K562 (cell line): ENCODE measurements around the gene STARD13. TPM values are rescaled to one million over a fixed set of nuclear protein-coding genes. Genes with fewer than 3 reads are reported as not detected.

Experiments
- ATAC-seq: fragments of 200-7000 bp; cut with Tn5 transposase; 3 replicates; pipeline ENCODE4 v1.9.1; 2020; ENCODE audit warnings: moderate library complexity
- BruUV-seq: library from RNA; stranded (reverse); fragments of 400-500 nt; replicated peaks from 2 replicates; lab custom pipeline; 2021; lab: Mats Ljungman, UMichigan
- CTCF ChIA-PET: fragments of 300-600 bp; formaldehyde crosslinking; extraction: SDS; loops from one replicate; lab custom pipeline; 2021; ENCODE audit warnings: low intra/inter-chr PET ratio; lab: Yijun Ruan, JAX
- POLR2A ChIA-PET: fragments of 300-600, 350-650 bp; sonication (Branson Sonifier 250); formaldehyde crosslinking; extraction: SDS; loops from one replicate; lab custom pipeline; 2021; ENCODE audit warnings: antibody characterized with exemption, inconsistent platforms; lab: Yijun Ruan, JAX
- DNase-seq, 4 experiments: peaks; one replicate each; pipeline versions ENCODE4 v3.0.0 to v3.0.0-alpha.2; 2011 to 2018; ENCODE audit warnings: low spot score in 3 of 4, mixed read lengths in 3 of 4; ENCODE audit errors: extremely low read depth in 1 of 4
- FAIRE-seq: peaks from 2 replicates; lab custom pipeline; 2011; peaks lifted over from hg19 to GRCh38; lab: Jason Lieb, UNC
- H2AFZ ChIP-seq: 2 replicates; pipeline ENCODE4 v1.6.0; 2011; ENCODE audit warnings: low read depth, low read length, control low read depth, inconsistent platforms
- H3K27ac ChIP-seq: fragments of 200-600 bp; 3 replicates; pipeline ENCODE4 v1.8.0; 2011; ENCODE audit warnings: low read depth, mild to moderate bottlenecking, control low read depth, inconsistent platforms, low read length, moderate library complexity, mixed read lengths; ENCODE audit errors: extremely low read depth
- H3K27me3 ChIP-seq, 2 experiments: fragments of 300-600 bp in 1 of 2; 2 replicates in 1 of 2; 3 replicates in 1 of 2; pipeline versions ENCODE4 v1.6.0 to v1.8.0; 2011; ENCODE audit warnings: inconsistent platforms in 2 of 2, low read length in 2 of 2, mild to moderate bottlenecking in 1 of 2, mixed read lengths in 1 of 2, moderate library complexity in 1 of 2; ENCODE audit not compliant: control insufficient read depth in 2 of 2, insufficient read depth in 2 of 2
- H3K36me3 ChIP-seq: fragments of 300-600 bp; 3 replicates; pipeline ENCODE4 v1.8.0; 2011; ENCODE audit warnings: mild to moderate bottlenecking, low read length, inconsistent platforms; ENCODE audit not compliant: control insufficient read depth, insufficient read depth
- H3K4me1 ChIP-seq, 2 experiments: fragments of 200-600 bp in 1 of 2; replicated peaks in 1 of 2; 2 replicates in 1 of 2; 3 replicates in 1 of 2; pipeline versions ENCODE4 v1.5.1 to v1.8.0; 2011; ENCODE audit warnings: inconsistent platforms in 2 of 2, low read length in 2 of 2, mild to moderate bottlenecking in 1 of 2, mixed read lengths in 1 of 2, moderate library complexity in 1 of 2; ENCODE audit not compliant: control insufficient read depth in 2 of 2, insufficient read depth in 2 of 2
- H3K4me2 ChIP-seq: 2 replicates; pipeline ENCODE4 v1.6.1; 2011; ENCODE audit warnings: low read length, control low read depth, inconsistent platforms, mixed read lengths; ENCODE audit not compliant: insufficient read depth
- H3K4me3 ChIP-seq: fragments of 200-600 bp; sonication (generic), shearing (Covaris generic); 2 replicates; pipeline ENCODE4 v1.5.1; 2016; ENCODE audit warnings: control low read depth, inconsistent platforms
- H3K79me2 ChIP-seq: fragments of 200-600 bp; 3 replicates; pipeline ENCODE4 v1.8.0; 2011; ENCODE audit warnings: low read length, inconsistent platforms; ENCODE audit not compliant: control insufficient read depth, insufficient read depth
- H3K9ac ChIP-seq, 2 experiments: 2 replicates each; pipeline versions ENCODE4 v1.6.0 to v1.6.1; 2011; ENCODE audit warnings: low read depth in 2 of 2, low read length in 2 of 2, control low read depth in 1 of 2, inconsistent platforms in 1 of 2, mild to moderate bottlenecking in 1 of 2, mixed read lengths in 1 of 2; ENCODE audit not compliant: insufficient read depth in 1 of 2
- H3K9me1 ChIP-seq: one replicate; pipeline ENCODE4 v1.6.0; 2011; ENCODE audit warnings: inconsistent platforms, mild to moderate bottlenecking, low read length, moderate library complexity; ENCODE audit not compliant: control insufficient read depth, insufficient read depth
- H3K9me3 ChIP-seq: replicated peaks from 2 replicates; pipeline ENCODE4 v1.5.1; 2011; ENCODE audit warnings: low read depth, low read length, inconsistent platforms; ENCODE audit not compliant: control insufficient read depth, insufficient read depth
- H4K20me1 ChIP-seq: replicated peaks from 2 replicates; pipeline ENCODE4 v1.6.1; 2011; ENCODE audit warnings: low read length, inconsistent platforms, mixed read lengths; ENCODE audit not compliant: control insufficient read depth, insufficient read depth
- ADNP ChIP-seq: fragments of 200-800 bp; sonication (Bioruptor generic); IDR thresholded peaks from 2 replicates; pipeline ENCODE4 v1.6.1; 2016; ENCODE audit warnings: missing genetic modification characterization, missing compliant biosample characterization
- ARID3A ChIP-seq: IDR thresholded peaks from 2 replicates; pipeline ENCODE4 v1.6.1; 2012; ENCODE audit warnings: low read depth, low read length, improper control_type of control experiment, borderline replicate concordance
- HLTF ChIP-seq: fragments of 450-650 bp; IDR thresholded peaks from 2 replicates; pipeline ENCODE4 v1.6.1; 2016
- KHSRP ChIP-seq: fragments of 450-650 bp; IDR thresholded peaks from 2 replicates; pipeline ENCODE4 v1.6.1; 2017
- MITF ChIP-seq: IDR thresholded peaks from 2 replicates; pipeline ENCODE4 v1.6.1; 2014; ENCODE audit warnings: antibody characterized with exemption
- PHB2 ChIP-seq: fragments of 450-650 bp; IDR thresholded peaks from 2 replicates; pipeline ENCODE4 v1.6.1; 2017; ENCODE audit warnings: low read depth
- RBM25 ChIP-seq: fragments of 200-400 bp; formaldehyde crosslinking; IDR thresholded peaks from 2 replicates; pipeline ENCODE4 v1.6.1; 2018; ENCODE audit warnings: low read length, low read depth, moderate library complexity; ENCODE audit not compliant: severe bottlenecking
- SNRNP70 ChIP-seq: fragments of 200-400 bp; formaldehyde crosslinking; optimal IDR thresholded peaks from 2 replicates; pipeline ENCODE3; 2017; ENCODE audit warnings: low read depth, low read length
- SUPT5H ChIP-seq: fragments of 450-650 bp; IDR thresholded peaks from 2 replicates; pipeline ENCODE4 v1.6.1; 2016
- ZBTB49 ChIP-seq: sonication (generic); formaldehyde crosslinking; IDR thresholded peaks from 2 replicates; pipeline ENCODE4 v1.8.0; 2022; ENCODE audit warnings: missing genetic modification reagents, mild to moderate bottlenecking, borderline replicate concordance
- ZNF121 ChIP-seq: sonication (generic); formaldehyde crosslinking; conservative IDR thresholded peaks from 2 replicates; pipeline ENCODE4 v1.8.0; 2022; ENCODE audit warnings: missing genetic modification reagents
- WGBS: fragments of 100-300 bp; shearing (Covaris generic); methylation state at CpG from one replicate; pipeline ENCODE4 v1.1.6; 2016; ENCODE audit warnings: low coverage, mixed read lengths; ENCODE audit not compliant: insufficient coverage; ENCODE audit errors: missing lambda C conversion rate; 5-methylcytosine and 5-hydroxymethylcytosine counted together
- in situ Hi-C: fragments of 300-500 bp; cut with MboI; formaldehyde crosslinking; loops from 4 replicates; pipeline ENCODE4 v1.15.0; 2018; ENCODE audit warnings: inconsistent platforms, mixed read lengths
- intact Hi-C: fragments of 100-400 bp; cut with micrococcal nuclease; formaldehyde crosslinking; loops from 2 replicates; pipeline ENCODE4 v1.14.2; 2022
- polyA plus RNA-seq, 8 experiments: library from polyadenylated mRNA; depleted of rRNA in 4 of 8; stranded (reverse) in 5 of 8; unstranded in 3 of 8; fragments of >200 nt; fragmentation: Nextera tagmentation in 2 of 8; fragmentation: Illumina TruSeq in 1 of 8; extraction: Ambion mirVana in 2 of 8; extraction: Trizol in 1 of 8; gene quantifications; 2 replicates each; pipeline versions ENCODE4 v1.2.1 to v1.2.3, GENCODE V29; 2011 to 2014; ENCODE audit warnings: inconsistent platforms in 1 of 8, missing spikeins in 1 of 8
- total RNA-seq, 7 experiments: library from RNA; depleted of rRNA in 6 of 7; stranded (reverse); fragments of >200 nt in 6 of 7; fragmentation: Illumina TruSeq in 2 of 7; extraction: Trizol in 2 of 7; gene quantifications; 2 replicates each; pipeline versions ENCODE4 v1.2.1 to v1.2.3, GENCODE V29; 2011 to 2021; ENCODE audit warnings: low replicate concordance in 1 of 7

The STARD13 gene
- total and polyA plus RNA-seq, 9 of the 15 experiments (the other 6 are each of a cell fraction or from before 2014, with no cell fraction given) = 0.11 TPM; not detected in 8

DNA sequence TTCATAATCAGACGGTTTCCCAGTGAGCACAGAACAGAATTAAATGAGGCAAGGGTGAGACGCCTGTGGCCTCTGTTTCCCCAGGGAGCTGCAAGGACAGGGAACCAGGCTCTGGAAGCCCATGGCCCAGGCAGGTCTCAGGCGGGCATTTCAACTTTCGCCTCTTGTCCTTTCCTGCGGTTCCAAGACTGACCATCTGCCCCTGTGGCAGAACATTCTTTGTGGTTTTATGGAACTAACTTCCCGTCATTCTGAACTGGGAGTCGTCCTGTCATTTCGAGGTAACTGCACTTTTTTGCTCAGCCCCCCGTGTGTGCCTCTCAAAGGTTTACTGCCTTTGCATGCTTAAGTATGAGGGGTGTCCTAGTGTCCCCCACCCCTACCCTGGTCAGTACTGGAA, 198.5 kb downstream of the STARD13 start (continued):
- TF ChIP-seq ZBTB49 (CRISPR knock-in tag) (no peak), SUPT5H (no peak)

DNA sequence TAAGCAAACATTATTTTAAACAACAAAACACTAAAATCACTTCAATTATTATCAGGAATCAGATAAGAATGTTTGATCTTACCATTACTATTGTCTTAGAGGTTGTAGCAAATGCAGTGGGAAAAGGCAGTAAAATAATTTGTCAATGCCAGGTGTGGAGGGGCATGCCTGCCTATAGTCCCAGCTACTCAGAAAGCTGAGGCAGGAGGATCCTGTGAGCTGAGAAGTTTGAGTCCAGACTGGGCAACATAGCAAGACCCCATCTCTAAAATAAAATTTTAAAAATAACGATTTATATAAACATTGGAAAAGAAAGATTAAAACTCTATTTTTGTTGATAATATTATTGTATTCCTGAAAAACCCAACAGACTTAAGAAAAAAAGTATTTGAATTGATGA, 202.5 kb downstream of the STARD13 start:
- DNase-seq (no peak), ATAC-seq (no peak), FAIRE-seq (no peak)
- TF ChIP-seq KHSRP (no peak), RBM25 (peak; percentile 5), ADNP (tag) (no peak), MITF (no peak), SNRNP70 (no peak), HLTF (no peak), ARID3A (no peak), ZNF121 (peak; percentile 41), PHB2 (no peak)
- no peak overlapping the region for H3K27ac ChIP-seq
- no peaks in the 10 kb centered on the region for H3K9me1 ChIP-seq
- CTCF ChIA-PET = no interaction called here
- 0% methylated on average over 1 of the region's 1 CpG for WGBS
- BruUV-seq = no TSS peak
- H3K79me2 ChIP-seq = no peaks in the 10 kb centered on the region
- intact Hi-C loops = no loop called here
- H3K9me3 ChIP-seq = no peaks in the 10 kb centered on the region
- H3K4me1 ChIP-seq = no peaks in the 10 kb centered on the region
- H2AFZ ChIP-seq = no peak overlapping the region
- H4K20me1 ChIP-seq = no peaks in the 10 kb centered on the region
- peaks cover 0 to 5% of the 10 kb centered on the region in 2 experiments; a peak in 1 of 5 replicates for H3K27me3 ChIP-seq
- no peak overlapping the region for H3K4me2 ChIP-seq
- in situ Hi-C loops = no loop called here
- no peak overlapping the region for H3K4me3 ChIP-seq
- POLR2A ChIA-PET = no interaction called here
- H3K9ac ChIP-seq = no peak overlapping the region
- no peaks in the 10 kb centered on the region for H3K36me3 ChIP-seq
